Dendritic cell treated with granulocyte-macrophage colony-stimulating factor and Interleukin-4, amounts not matched to agents 40 ng/mL and 50 ng/mL, for 4 days (primary cell): ENCODE data around the gene SYNGR3.
A peak's percentile ranks its signal among the peaks of the same experiment; 100 is the strongest.

Experiments
- H3K27ac Mint-ChIP-seq: one replicate; pipeline ENCODE4 v1.8.0; 2022; ENCODE audit warnings: mild to moderate bottlenecking, mixed read lengths
- H3K27me3 Mint-ChIP-seq: one replicate; pipeline ENCODE4 v1.8.0; 2022; ENCODE audit warnings: mild to moderate bottlenecking, mixed read lengths
- H3K36me3 Mint-ChIP-seq: one replicate; pipeline ENCODE4 v1.8.0; 2022; ENCODE audit warnings: low read depth, mixed read lengths
- H3K4me1 Mint-ChIP-seq: one replicate; pipeline ENCODE4 v1.8.0; 2022; ENCODE audit warnings: low read depth, mixed read lengths
- H3K4me3 Mint-ChIP-seq: one replicate; pipeline ENCODE4 v1.8.0; 2022; ENCODE audit warnings: mild to moderate bottlenecking, moderate library complexity, mixed read lengths
- H3K9me3 Mint-ChIP-seq: one replicate; pipeline ENCODE4 v1.8.0; 2022; ENCODE audit warnings: mixed read lengths
- intact Hi-C: fragments of 100-400 bp; cut with micrococcal nuclease; formaldehyde crosslinking; loops from one replicate; pipeline ENCODE4 v1.15.0; 2022

SYNGR3 gene

GRCh38 chr16:1977875-1978268, 11.9 kb upstream of the SYNGR3 start:
- Mint-ChIP-seq H3K9me3 (no peaks in the 10 kb centered on the region), H3K4me3 (no peak overlapping the region), H3K27me3 (peaks cover 54% of the 10 kb centered on the region), H3K27ac (no peak overlapping the region), H3K36me3 (peaks cover 60% of the 10 kb centered on the region), H3K4me1 (peaks cover 22% of the 10 kb centered on the region)
- intact Hi-C loops, result no loop called here

GRCh38 chr16:1978476-1979120, 11.2 kb upstream of the SYNGR3 start:
- Mint-ChIP-seq H3K36me3 (peaks cover 60% of the 10 kb centered on the region), H3K27me3 (peaks cover 62% of the 10 kb centered on the region), H3K4me3 (no peak overlapping the region), H3K4me1 (peaks cover 22% of the 10 kb centered on the region), H3K27ac (no peak overlapping the region), H3K9me3 (no peaks in the 10 kb centered on the region)
- intact Hi-C loops, result no loop called here

- no peaks in the 10 kb centered on the region for H3K9me3 Mint-ChIP-seq
- H3K27me3 Mint-ChIP-seq, result peaks cover 62% of the 10 kb centered on the region
- H3K27ac Mint-ChIP-seq, result no peak overlapping the region
- H3K4me3 Mint-ChIP-seq, result no peak overlapping the region
- H3K4me1 Mint-ChIP-seq, result peaks cover 17% of the 10 kb centered on the region
- intact Hi-C loops, result no loop called here
- peaks cover 52% of the 10 kb centered on the region for H3K36me3 Mint-ChIP-seq
Measured at GRCh38 chr16:1979271-1980029, 10.3 kb upstream of the SYNGR3 start.

GRCh38 chr16:1980030-1980769, 9.6 kb upstream of the SYNGR3 start:
- H3K4me3 Mint-ChIP-seq, result no peak overlapping the region
- H3K9me3 Mint-ChIP-seq, result no peaks in the 10 kb centered on the region
- intact Hi-C loops, result no loop called here
- H3K27me3 Mint-ChIP-seq, result peaks cover 62% of the 10 kb centered on the region
- no peak overlapping the region for H3K27ac Mint-ChIP-seq
- H3K36me3 Mint-ChIP-seq, result peaks cover 46% of the 10 kb centered on the region
- peaks cover 25% of the 10 kb centered on the region for H3K4me1 Mint-ChIP-seq

- H3K4me1 Mint-ChIP-seq, result peaks cover 30% of the 10 kb centered on the region
- no peak overlapping the region for H3K27ac Mint-ChIP-seq
- intact Hi-C loops, result no loop called here
- H3K27me3 Mint-ChIP-seq, result peaks cover 62% of the 10 kb centered on the region
- no peaks in the 10 kb centered on the region for H3K9me3 Mint-ChIP-seq
- H3K36me3 Mint-ChIP-seq, result peaks cover 46% of the 10 kb centered on the region
- no peak overlapping the region for H3K4me3 Mint-ChIP-seq
Measured at GRCh38 chr16:1980770-1981087, 9.0 kb upstream of the SYNGR3 start.

DNA sequence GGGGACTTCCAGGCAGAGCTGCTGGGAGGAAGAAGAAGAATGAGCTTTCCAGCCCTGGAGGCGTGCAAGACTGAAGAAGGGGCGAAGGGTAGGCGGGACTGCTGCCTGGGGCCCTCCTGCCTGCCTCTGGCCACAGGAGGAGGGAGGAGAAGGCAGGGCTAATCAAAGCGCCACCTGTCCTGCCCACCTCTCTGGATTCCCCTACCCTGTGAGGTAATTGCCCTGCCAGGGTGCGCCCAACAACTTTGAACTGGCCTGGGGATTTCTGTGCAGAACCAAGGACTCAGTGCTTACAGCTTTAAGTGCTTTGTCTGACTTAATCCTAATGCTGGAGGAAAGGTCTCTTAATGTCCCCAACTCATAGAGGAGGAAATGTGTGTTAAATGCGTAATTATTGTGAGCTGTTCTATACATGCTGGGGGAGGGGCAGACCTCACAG, 8.4 kb upstream of the SYNGR3 start, which contains the start of gene NOXO1:
Gene NOXO1 (minus strand): TSS at position 72 of the 439 bp plus-strand sequence. CDS start 290 bp downstream, outside the sequence.
- Mint-ChIP-seq H3K4me3 (no peak within 1 kb of the TSS), H3K27ac (no peak within 1 kb of the TSS), H3K9me3 (no peaks in the 10 kb centered on the region), H3K27me3 (peaks cover 62% of the 10 kb centered on the region), H3K36me3 (peaks cover 46% of the 10 kb centered on the region), H3K4me1 (peaks cover 36% of the 10 kb centered on the region)
- intact Hi-C loops, result no loop called here

DNA sequence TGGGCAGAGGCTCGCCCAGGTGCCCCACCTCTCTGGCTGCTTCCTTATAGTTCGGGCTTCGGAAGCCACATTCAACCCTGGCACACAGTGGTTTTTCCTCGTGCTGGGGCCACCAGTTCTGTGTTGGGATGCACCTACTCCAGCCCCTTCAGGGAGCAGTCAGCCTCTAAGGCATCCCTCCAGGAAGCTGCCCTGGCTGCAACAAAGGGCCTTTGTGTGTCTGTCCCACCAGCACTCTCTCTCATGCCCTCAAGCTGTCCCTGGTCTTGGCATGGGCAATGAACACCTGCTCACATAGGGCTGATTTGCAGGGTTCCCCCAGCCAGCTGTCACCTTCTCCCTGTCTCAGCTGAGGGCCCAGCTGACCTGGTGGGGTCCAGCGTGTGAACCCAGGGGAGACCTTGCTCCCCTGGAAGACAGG, 7.7 kb upstream of the SYNGR3 start:
- intact Hi-C loops, result no loop called here
- Mint-ChIP-seq H3K36me3 (peaks cover 46% of the 10 kb centered on the region), H3K4me1 (peaks cover 42% of the 10 kb centered on the region), H3K27ac (no peak overlapping the region), H3K4me3 (no peak overlapping the region), H3K9me3 (no peaks in the 10 kb centered on the region), H3K27me3 (peaks cover 66% of the 10 kb centered on the region)

- Mint-ChIP-seq H3K4me1 (peaks cover 42% of the 10 kb centered on the region), H3K27me3 (peaks cover 64% of the 10 kb centered on the region), H3K27ac (peak overlapping the region; percentile 73), H3K9me3 (no peaks in the 10 kb centered on the region), H3K4me3 (peak overlapping the region; percentile 79), H3K36me3 (peaks cover 44% of the 10 kb centered on the region)
- intact Hi-C loops, result no loop called here
Measured at GRCh38 chr16:1982991-1983543, 6.7 kb upstream of the SYNGR3 start.

- H3K27ac Mint-ChIP-seq, result peak within 1 kb of the TSS; percentile 73
- peaks cover 39% of the 10 kb centered on the region for H3K4me1 Mint-ChIP-seq
- peaks cover 62% of the 10 kb centered on the region for H3K27me3 Mint-ChIP-seq
- peak within 1 kb of the TSS; percentile 79 for H3K4me3 Mint-ChIP-seq
- intact Hi-C loops, result no loop called here
- no peaks in the 10 kb centered on the region for H3K9me3 Mint-ChIP-seq
- peaks cover 38% of the 10 kb centered on the region for H3K36me3 Mint-ChIP-seq
Measured at GRCh38 chr16:1983544-1984346, 6.0 kb upstream of the SYNGR3 start, which contains the start of gene GFER. TSS of gene GFER (plus strand) at chr16:1984193. CDS start at chr16:1984219, 26 bp downstream.

GRCh38 chr16:1984347-1985225, 5.2 kb upstream of the SYNGR3 start:
- intact Hi-C loops, result no loop called here
- Mint-ChIP-seq H3K27me3 (peaks cover 64% of the 10 kb centered on the region), H3K36me3 (peaks cover 29% of the 10 kb centered on the region), H3K27ac (peak overlapping the region; percentile 73), H3K4me1 (peaks cover 37% of the 10 kb centered on the region), H3K4me3 (peak overlapping the region; percentile 79), H3K9me3 (no peaks in the 10 kb centered on the region)

DNA sequence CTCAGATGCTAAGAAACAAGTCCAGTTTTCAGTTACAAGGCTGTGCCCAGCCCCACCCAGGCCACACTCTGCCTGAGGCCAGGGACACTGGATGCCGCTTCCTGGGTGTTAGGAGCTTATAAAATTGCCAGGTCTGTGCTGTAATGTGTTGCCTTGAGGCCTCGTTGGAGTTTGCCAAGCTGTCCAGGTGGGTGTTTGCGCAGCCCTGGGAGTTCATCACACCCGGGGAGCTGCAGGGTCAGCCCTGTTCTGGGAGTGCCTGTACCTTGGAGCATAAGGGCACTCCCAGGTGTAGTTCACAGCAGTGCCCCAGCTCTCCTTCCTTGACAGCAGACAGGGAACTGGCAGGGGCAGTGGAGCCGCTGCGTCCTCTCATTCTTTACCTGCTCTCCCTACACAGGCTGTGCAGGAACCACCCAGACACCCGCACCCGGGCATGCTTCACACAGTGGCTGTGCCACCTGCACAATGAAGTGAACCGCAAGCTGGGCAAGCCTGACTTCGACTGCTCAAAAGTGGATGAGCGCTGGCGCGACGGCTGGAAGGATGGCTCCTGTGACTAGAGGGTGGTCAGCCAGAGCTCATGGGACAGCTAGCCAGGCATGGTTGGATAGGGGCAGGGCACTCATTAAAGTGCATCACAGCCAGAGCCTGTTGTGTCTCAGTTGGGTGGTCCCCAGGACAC, 4.2 kb upstream of the SYNGR3 start:
- Mint-ChIP-seq H3K4me3 (peak overlapping the region; percentile 79), H3K27me3 (peaks cover 60% of the 10 kb centered on the region), H3K36me3 (peaks cover 29% of the 10 kb centered on the region), H3K4me1 (peaks cover 41% of the 10 kb centered on the region), H3K9me3 (no peaks in the 10 kb centered on the region), H3K27ac (no peak overlapping the region)
- intact Hi-C loops, result no loop called here

DNA sequence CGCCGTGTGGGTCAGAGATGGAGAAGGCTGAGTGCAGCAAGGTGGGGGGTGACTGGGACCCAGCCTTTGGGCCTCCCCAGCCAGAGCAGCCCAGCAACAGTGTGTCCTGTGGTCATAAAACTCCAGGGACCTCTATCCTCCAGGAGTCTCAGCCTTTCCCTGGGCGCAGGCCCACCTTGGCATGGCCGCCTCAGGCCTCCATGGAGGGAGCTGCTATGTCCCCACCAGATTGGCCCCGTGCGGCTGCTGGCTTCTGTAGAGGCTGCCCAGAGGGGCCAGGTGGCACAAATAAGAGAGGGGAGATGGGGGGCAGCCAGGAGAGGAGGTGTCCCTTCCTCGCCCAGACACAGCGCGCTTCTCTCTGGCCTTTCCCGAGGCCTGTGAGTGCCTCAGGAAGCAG, 2.6 kb upstream of the SYNGR3 start:
- Mint-ChIP-seq H3K36me3 (peaks cover 29% of the 10 kb centered on the region), H3K9me3 (no peaks in the 10 kb centered on the region), H3K27me3 (peaks cover 58% of the 10 kb centered on the region), H3K4me1 (peaks cover 52% of the 10 kb centered on the region), H3K27ac (no peak overlapping the region), H3K4me3 (no peak overlapping the region)
- intact Hi-C loops, result no loop called here
